ENCODE measurements around the gene MFSD2A. TPM values are rescaled to one million over a fixed set of nuclear protein-coding genes. Genes with fewer than 3 reads are reported as not detected.
"Not testable (repeated sequence)": the region's sequence is repeated elsewhere in the genome, so short reads cannot be mapped to it uniquely, and the experiment has no call there.

MFSD2A gene
- total and polyA plus RNA-seq, 5 experiments from 2014 or later = 0.22 to 1.4 (median 0.81) TPM; not detected in 2

DNA sequence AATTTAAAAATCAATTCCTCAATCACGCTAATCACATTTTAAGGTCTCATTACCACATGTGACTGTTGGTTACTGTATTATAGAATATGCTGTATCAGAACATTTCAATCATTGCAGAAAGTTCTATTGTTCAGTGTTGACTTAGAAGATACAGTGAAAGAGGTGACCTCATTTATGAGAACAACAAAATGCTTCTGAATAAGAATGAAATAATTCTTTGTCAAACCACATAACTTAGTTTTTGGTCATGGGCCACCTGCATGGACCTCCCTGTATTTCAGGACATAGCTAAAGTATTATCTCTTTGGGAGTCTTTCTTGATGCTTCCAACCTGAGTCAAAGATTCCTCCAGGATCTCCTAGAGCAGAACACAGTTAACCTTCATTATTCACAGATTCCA is 22.3 kb downstream of the MFSD2A start:
- ATAC-seq = no peak
- Mint-ChIP-seq H3K9me3 (no peaks in the 10 kb centered on the region), H3K27me3 (no peaks in the 10 kb centered on the region), H3K4me3 (no peak overlapping the region), H3K27ac (no peak overlapping the region), H3K36me3 (no peaks in the 10 kb centered on the region), H3K4me1 (peaks cover 3 to 11% (median 6%) of the 10 kb centered on the region in 4 donors)
- no peak for DNase-seq
- POLR2A ChIA-PET = no interaction called here

DNA sequence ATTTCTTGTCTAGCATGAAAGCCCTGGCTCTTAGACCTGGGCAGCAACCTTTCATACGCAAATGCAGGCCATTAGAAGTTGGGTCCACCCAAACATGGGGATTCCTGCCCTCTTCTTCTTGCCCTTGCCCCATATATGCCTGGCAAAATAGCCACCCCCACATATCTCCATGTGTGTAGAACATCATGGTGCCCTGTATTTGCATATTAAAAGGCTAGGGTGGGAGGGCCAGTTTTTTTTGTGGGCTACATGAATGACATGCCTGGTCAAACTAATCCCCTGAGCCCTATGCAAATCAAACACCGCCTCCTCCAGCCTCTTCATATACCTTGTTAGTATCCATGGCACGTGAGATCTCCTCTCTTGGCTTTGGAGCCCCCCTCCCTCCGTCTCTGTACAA is 24.7 kb downstream of the MFSD2A start:
- Mint-ChIP-seq H3K4me1 (peaks cover 0 to 4% (median 0%) of the 10 kb centered on the region in 4 donors), H3K27ac (no peak overlapping the region), H3K27me3 (no peaks in the 10 kb centered on the region), H3K36me3 (no peaks in the 10 kb centered on the region), H3K4me3 (no peak overlapping the region), H3K9me3 (no peaks in the 10 kb centered on the region)
- ATAC-seq (no peak), DNase-seq (no peak)
- POLR2A ChIA-PET = interaction anchor here (0.6 kb wide), 1 partner anchor 365 kb away, joined by 5 read pairs; no protein-coding TSS in a partner anchor

GRCh38 chr1:39980555-39981313 is 25.8 kb downstream of the MFSD2A start:
- H3K4me1 Mint-ChIP-seq = peaks cover 0 to 4% (median 0%) of the 10 kb centered on the region in 4 donors
- H3K27ac Mint-ChIP-seq = no peak overlapping the region
- POLR2A ChIA-PET = no interaction called here
- no peaks in the 10 kb centered on the region for H3K27me3 Mint-ChIP-seq
- ATAC-seq (no peak), DNase-seq (no peak)
- H3K9me3 Mint-ChIP-seq = no peaks in the 10 kb centered on the region
- no peaks in the 10 kb centered on the region for H3K36me3 Mint-ChIP-seq
- no peak overlapping the region for H3K4me3 Mint-ChIP-seq

GRCh38 chr1:39981385-39981784 is 26.4 kb downstream of the MFSD2A start:
- peaks cover 0 to 4% (median 0%) of the 10 kb centered on the region in 4 donors for H3K4me1 Mint-ChIP-seq
- DNase-seq (no peak), ATAC-seq (no peak)
- no peak overlapping the region for H3K4me3 Mint-ChIP-seq
- no peaks in the 10 kb centered on the region for H3K36me3 Mint-ChIP-seq
- POLR2A ChIA-PET = no interaction called here
- H3K27ac Mint-ChIP-seq = peak overlapping the region in 2 of 10 donors; percentile 65 to 68
- no peaks in the 10 kb centered on the region for H3K9me3 Mint-ChIP-seq
- H3K27me3 Mint-ChIP-seq = no peaks in the 10 kb centered on the region

DNA sequence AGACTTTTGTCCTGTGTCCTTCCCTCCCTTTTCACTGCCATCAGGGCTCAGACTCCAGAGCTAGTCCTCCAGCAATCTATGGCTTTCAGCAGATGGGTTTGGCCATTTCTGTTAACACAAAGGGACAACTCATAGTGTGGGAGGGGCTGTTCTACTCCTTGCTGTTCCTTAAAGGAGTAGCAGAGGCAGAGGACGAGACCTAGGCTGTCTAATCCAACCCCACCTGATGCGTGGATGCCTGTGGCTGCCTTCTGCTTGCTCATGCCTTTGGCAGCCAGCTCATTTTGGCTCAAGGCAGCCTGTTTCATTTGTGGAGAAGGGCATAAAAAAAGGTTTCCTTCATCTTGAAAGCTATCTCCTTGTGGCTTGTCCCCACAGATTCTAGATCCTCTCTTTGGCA is 27.0 kb downstream of the MFSD2A start:
- no peaks in the 10 kb centered on the region for H3K36me3 Mint-ChIP-seq
- H3K27ac Mint-ChIP-seq = peak overlapping the region in 1 of 10 donors; percentile 68
- peaks cover 0 to 4% (median 0%) of the 10 kb centered on the region in 4 donors for H3K4me1 Mint-ChIP-seq
- POLR2A ChIA-PET = no interaction called here
- H3K9me3 Mint-ChIP-seq = no peaks in the 10 kb centered on the region
- H3K27me3 Mint-ChIP-seq = peaks cover 0 to 2% (median 0%) of the 10 kb centered on the region in 5 donors
- ATAC-seq (no peak), DNase-seq (no peak)
- H3K4me3 Mint-ChIP-seq = no peak overlapping the region

GRCh38 chr1:39984480-39984879 is 29.5 kb downstream of the MFSD2A start:
- H3K4me3 Mint-ChIP-seq, ATAC-seq, H3K27me3 Mint-ChIP-seq, H3K9me3 Mint-ChIP-seq, H3K27ac Mint-ChIP-seq, POLR2A ChIA-PET, H3K4me1 Mint-ChIP-seq, DNase-seq, H3K36me3 Mint-ChIP-seq: not testable (repeated sequence)

DNA sequence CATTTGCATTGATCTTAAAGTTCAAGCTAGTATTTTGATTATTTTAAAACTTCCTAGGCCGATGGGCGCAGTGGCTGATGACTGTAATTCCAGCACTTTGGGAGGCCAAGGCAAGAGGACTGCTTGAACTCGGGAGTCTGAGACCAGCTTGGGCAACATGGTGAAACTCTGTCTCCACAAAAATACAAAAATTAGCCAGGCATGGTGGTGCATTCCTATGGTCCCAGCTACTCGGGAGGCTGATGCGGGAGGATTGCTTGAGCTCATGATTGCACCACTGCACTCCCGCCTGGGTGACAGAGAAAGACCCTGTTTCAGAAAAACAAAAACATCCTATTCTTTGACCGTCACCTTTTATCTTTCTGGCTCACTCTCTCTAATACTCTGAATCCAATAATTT is 30.0 kb downstream of the MFSD2A start:
- H3K4me3 Mint-ChIP-seq = no peak overlapping the region
- DNase-seq (no peak), ATAC-seq (no peak)
- H3K36me3 Mint-ChIP-seq = no peaks in the 10 kb centered on the region
- no peak overlapping the region for H3K27ac Mint-ChIP-seq
- no peaks in the 10 kb centered on the region for H3K9me3 Mint-ChIP-seq
- peaks cover 0 to 2% (median 0%) of the 10 kb centered on the region in 5 donors for H3K27me3 Mint-ChIP-seq
- H3K4me1 Mint-ChIP-seq = peaks cover 0 to 4% (median 0%) of the 10 kb centered on the region in 4 donors
- POLR2A ChIA-PET = no interaction called here

DNA sequence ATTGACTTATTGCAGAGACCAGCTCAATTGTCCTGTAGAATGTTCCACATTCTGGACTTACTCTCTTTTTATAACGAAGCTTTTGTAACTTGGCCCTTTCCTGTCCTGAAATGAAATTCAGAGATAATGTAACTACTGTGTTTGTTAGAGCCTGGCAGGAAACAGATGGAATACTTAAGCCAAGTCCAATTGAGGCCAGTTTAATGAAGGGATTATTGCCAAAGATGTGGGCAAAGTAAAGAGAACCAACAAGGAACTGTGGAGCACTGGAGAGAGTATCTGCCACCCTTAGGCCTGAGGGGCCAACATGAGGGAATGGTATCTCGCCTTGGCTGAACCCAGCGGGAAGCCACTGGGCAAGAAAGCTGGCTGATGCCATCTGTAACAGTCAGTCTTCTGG is 32.9 kb downstream of the MFSD2A start:
- no peak overlapping the region for H3K4me3 Mint-ChIP-seq
- H3K27me3 Mint-ChIP-seq = peaks cover 0 to 2% (median 0%) of the 10 kb centered on the region in 5 donors
- H3K27ac Mint-ChIP-seq = no peak overlapping the region
- ATAC-seq (no peak), DNase-seq (no peak)
- H3K36me3 Mint-ChIP-seq = no peaks in the 10 kb centered on the region
- H3K4me1 Mint-ChIP-seq = peaks cover 0 to 3% (median 0%) of the 10 kb centered on the region in 4 donors
- POLR2A ChIA-PET = no interaction called here
- no peaks in the 10 kb centered on the region for H3K9me3 Mint-ChIP-seq

GRCh38 chr1:39988618-39989343 is 33.8 kb downstream of the MFSD2A start:
- POLR2A ChIA-PET = no interaction called here
- Mint-ChIP-seq H3K4me3 (no peak overlapping the region), H3K27ac (no peak overlapping the region), H3K36me3 (no peaks in the 10 kb centered on the region), H3K9me3 (no peaks in the 10 kb centered on the region), H3K27me3 (peaks cover 0 to 2% (median 0%) of the 10 kb centered on the region in 5 donors), H3K4me1 (peaks cover 0 to 3% (median 0%) of the 10 kb centered on the region in 4 donors)
- DNase-seq (no peak), ATAC-seq (no peak)

- no peak overlapping the region for H3K27ac Mint-ChIP-seq
- no peak for ATAC-seq
- no peaks in the 10 kb centered on the region for H3K36me3 Mint-ChIP-seq
- no peak overlapping the region for H3K4me3 Mint-ChIP-seq
- no peaks in the 10 kb centered on the region for H3K9me3 Mint-ChIP-seq
- peaks cover 0 to 11% (median 6%) of the 10 kb centered on the region in 4 donors for H3K4me1 Mint-ChIP-seq
- POLR2A ChIA-PET = no interaction called here
- no peak for DNase-seq
- peaks cover 0 to 2% (median 0%) of the 10 kb centered on the region in 5 donors for H3K27me3 Mint-ChIP-seq
Measured at GRCh38 chr1:39990428-39990827, 35.5 kb downstream of the MFSD2A start.

DNA sequence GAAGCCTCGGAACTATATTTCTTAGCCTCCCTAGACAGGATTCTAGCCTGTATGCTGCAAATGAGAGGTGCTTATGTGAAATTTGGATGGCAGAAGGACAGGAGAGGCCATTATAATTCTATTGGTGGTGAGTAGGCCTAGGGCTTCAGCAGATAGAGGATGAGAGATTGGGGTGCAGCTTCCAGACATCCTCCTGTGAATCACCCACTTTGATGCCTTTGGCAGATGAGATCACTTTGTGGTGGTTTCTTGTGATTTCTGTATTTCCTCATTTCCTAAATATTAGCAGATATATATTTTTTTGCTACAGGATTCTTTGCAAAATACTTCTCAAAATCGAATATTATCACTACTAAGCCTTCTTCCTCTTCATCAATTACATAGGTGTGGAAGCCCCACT is 37.3 kb downstream of the MFSD2A start:
- no peaks in the 10 kb centered on the region for H3K9me3 Mint-ChIP-seq
- POLR2A ChIA-PET = no interaction called here
- H3K27ac Mint-ChIP-seq = no peak overlapping the region
- ATAC-seq = no peak
- no peaks in the 10 kb centered on the region for H3K27me3 Mint-ChIP-seq
- H3K4me1 Mint-ChIP-seq = peaks cover 16 to 27% (median 18%) of the 10 kb centered on the region in 4 donors
- no peak overlapping the region for H3K4me3 Mint-ChIP-seq
- no peak for DNase-seq
- H3K36me3 Mint-ChIP-seq = no peaks in the 10 kb centered on the region

DNA sequence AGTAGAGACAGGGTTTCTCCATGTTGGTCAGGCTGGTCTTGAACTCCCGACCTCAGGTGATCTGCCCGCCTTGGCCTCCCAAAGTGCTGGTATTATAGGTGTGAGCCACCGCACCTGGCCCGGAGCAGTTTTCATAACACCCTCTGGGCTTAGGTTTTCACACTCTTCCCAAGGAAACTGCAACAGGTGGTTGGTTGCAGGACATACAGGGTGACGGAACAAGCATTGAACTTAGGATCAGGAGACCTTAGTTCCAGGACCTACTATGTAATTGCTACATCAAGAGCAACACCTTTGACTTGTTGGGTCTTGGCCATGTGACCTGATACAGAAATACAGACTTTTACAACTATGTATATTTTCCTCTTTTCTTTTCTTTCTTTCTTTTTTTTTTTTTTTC is 37.9 kb downstream of the MFSD2A start:
- Mint-ChIP-seq H3K9me3 (no peaks in the 10 kb centered on the region), H3K27me3 (no peaks in the 10 kb centered on the region), H3K4me1 (peaks cover 16 to 27% (median 18%) of the 10 kb centered on the region in 4 donors), H3K4me3 (no peak overlapping the region), H3K27ac (no peak overlapping the region), H3K36me3 (no peaks in the 10 kb centered on the region)
- POLR2A ChIA-PET = no interaction called here
- DNase-seq (no peak), ATAC-seq (no peak)

DNA sequence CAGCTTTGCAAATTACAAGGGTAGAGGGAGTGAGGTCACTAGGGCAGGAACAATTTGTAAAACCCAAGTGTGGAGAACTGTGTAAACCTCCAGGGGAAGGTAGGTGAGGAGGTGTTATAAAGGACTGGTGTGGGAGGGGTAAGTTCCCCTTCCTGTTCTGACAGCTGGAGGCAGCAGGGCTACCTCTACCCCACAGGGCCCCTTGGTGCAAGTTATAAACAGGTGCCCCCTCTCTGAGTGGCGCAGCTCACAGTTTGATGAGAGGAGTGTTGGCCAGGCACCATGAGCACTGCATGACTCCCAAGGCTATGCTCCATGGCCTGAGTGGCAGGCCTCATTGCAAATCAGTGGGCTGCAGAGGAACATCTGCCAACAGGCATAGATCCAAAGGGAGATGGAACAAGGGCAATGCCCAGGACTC is 41.0 kb downstream of the MFSD2A start:
- ATAC-seq (peak; percentile 89 to 99), DNase-seq (peak in 8 of 10 donors; percentile 4 to 64 (median 22))
- peak overlapping the region in 4 of 10 donors; percentile 10 to 52 (median 38) for H3K4me3 Mint-ChIP-seq
- peaks cover 16 to 31% (median 18%) of the 10 kb centered on the region in 4 donors for H3K4me1 Mint-ChIP-seq
- no peaks in the 10 kb centered on the region for H3K27me3 Mint-ChIP-seq
- H3K36me3 Mint-ChIP-seq = no peaks in the 10 kb centered on the region
- peak overlapping the region in 9 of 10 donors; percentile 11 to 71 (median 55) for H3K27ac Mint-ChIP-seq
- POLR2A ChIA-PET = interaction anchor here (0.5 kb wide), 1 partner anchor 974 kb away, joined by 3 read pairs; no protein-coding TSS in a partner anchor
- no peaks in the 10 kb centered on the region for H3K9me3 Mint-ChIP-seq

Measured in naive thymus-derived CD8-positive, alpha-beta T cell (primary cell).